Measurements from ENCODE around the gene CAMK2D.

The CAMK2D gene

GRCh38 chr4:113522433-113522832 is 239.1 kb downstream of the CAMK2D start:
- Histone ChIP-seq H3K79me1 (ENCODE audit: low read length) (no peaks in the 10 kb centered on the region), H2AFZ (ENCODE audit: insufficient read depth, low read length, poor library complexity) (no peak overlapping the region), H3K14ac (ENCODE audit: low read length) (no peak overlapping the region), H3K9ac (ENCODE audit: low read length) (no peak overlapping the region), H4K91ac (ENCODE audit: low read depth, low read length) (no peak overlapping the region), H2BK120ac (ENCODE audit: insufficient read depth, low read length, poor library complexity) (no peak overlapping the region), H4K12ac (ENCODE audit: low read depth, low read length) (no peak overlapping the region), H4K8ac (ENCODE audit: low read depth, low read length) (no peak overlapping the region), H3K27ac (ENCODE audit: low read depth, low read length) (no peak overlapping the region), H3K79me2 (ENCODE audit: control insufficient read depth, insufficient read depth, low read length, poor library complexity) (no peaks in the 10 kb centered on the region), H3K36me3 (ENCODE audit: control insufficient read depth in 1 of 2, insufficient read depth in 2 of 2, low read length in 2 of 2) (peaks cover 0 to 1% of the 10 kb centered on the region in 2 experiments), H3K23ac (ENCODE audit: low read length) (no peak overlapping the region), H3K4ac (ENCODE audit: low read depth, low read length) (no peak overlapping the region), H3K18ac (ENCODE audit: low read length) (no peak overlapping the region), H2AK5ac (ENCODE audit: low read length) (no peak overlapping the region), H2BK12ac (ENCODE audit: low read length) (no peak overlapping the region), H3K4me1 (ENCODE audit: control insufficient read depth in 1 of 2, insufficient read depth in 2 of 2, low read length in 2 of 2) (no peaks in the 10 kb centered on the region), H3K9me3 (ENCODE audit: insufficient read depth, low read depth, low read length) (no peaks in the 10 kb centered on the region), H3K27me3 (ENCODE audit: insufficient read depth, low read length) (no peaks in the 10 kb centered on the region), H3K4me3 (ENCODE audit: low read depth, low read length) (no peak overlapping the region), H3K4me2 (ENCODE audit: low read length) (no peak overlapping the region), H2BK5ac (ENCODE audit: low read depth, low read length, poor library complexity) (no peak overlapping the region)
- no CpG with 5 or more reads among the region's 2 CpGs for WGBS (ENCODE audit: extremely low coverage, insufficient coverage, insufficient read length)
- DNase-seq: no peak

DNA sequence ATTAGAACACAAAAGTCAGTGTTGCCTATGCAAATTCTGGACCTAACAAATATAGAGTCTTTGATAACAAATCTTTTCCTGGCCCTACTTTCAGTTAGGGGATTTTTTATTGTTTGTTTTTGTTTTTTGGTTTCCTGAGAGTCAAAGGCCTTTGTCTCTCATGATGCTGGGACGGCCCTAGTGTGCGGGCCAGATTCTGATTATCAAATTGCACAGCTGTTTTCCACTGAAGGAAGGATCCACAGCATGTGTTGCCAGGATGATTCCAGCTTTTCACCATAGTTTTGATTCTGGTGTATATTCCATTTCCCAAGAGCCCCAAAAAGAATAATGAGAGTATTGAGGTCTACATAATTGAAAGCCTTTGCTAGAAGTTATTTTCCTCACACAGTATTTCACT is 248.2 kb downstream of the CAMK2D start:
- Histone ChIP-seq H3K4me2 (ENCODE audit: low read length) (no peak overlapping the region), H3K27ac (ENCODE audit: low read depth, low read length) (no peak overlapping the region), H4K12ac (ENCODE audit: low read depth, low read length) (no peak overlapping the region), H2AK5ac (ENCODE audit: low read length) (no peak overlapping the region), H3K4me1 (ENCODE audit: control insufficient read depth in 1 of 2, insufficient read depth in 2 of 2, low read length in 2 of 2) (no peaks in the 10 kb centered on the region), H2BK120ac (ENCODE audit: insufficient read depth, low read length, poor library complexity) (no peak overlapping the region), H4K91ac (ENCODE audit: low read depth, low read length) (no peak overlapping the region), H3K4me3 (ENCODE audit: low read depth, low read length) (no peak overlapping the region), H3K27me3 (ENCODE audit: insufficient read depth, low read length) (no peaks in the 10 kb centered on the region), H3K79me2 (ENCODE audit: control insufficient read depth, insufficient read depth, low read length, poor library complexity) (no peaks in the 10 kb centered on the region), H2AFZ (ENCODE audit: insufficient read depth, low read length, poor library complexity) (no peak overlapping the region), H3K9me3 (ENCODE audit: insufficient read depth, low read depth, low read length) (no peaks in the 10 kb centered on the region), H3K4ac (ENCODE audit: low read depth, low read length) (no peak overlapping the region), H3K18ac (ENCODE audit: low read length) (no peak overlapping the region), H3K14ac (ENCODE audit: low read length) (no peak overlapping the region), H3K23ac (ENCODE audit: low read length) (no peak overlapping the region), H2BK12ac (ENCODE audit: low read length) (no peak overlapping the region), H3K9ac (ENCODE audit: low read length) (no peak overlapping the region), H2BK5ac (ENCODE audit: low read depth, low read length, poor library complexity) (no peak overlapping the region), H4K8ac (ENCODE audit: low read depth, low read length) (no peak overlapping the region), H3K36me3 (ENCODE audit: control insufficient read depth in 1 of 2, insufficient read depth in 2 of 2, low read length in 2 of 2) (peaks cover 4 to 6% of the 10 kb centered on the region in 2 experiments), H3K79me1 (ENCODE audit: low read length) (no peaks in the 10 kb centered on the region)
- no CpG with 5 or more reads among the region's 2 CpGs for WGBS (ENCODE audit: extremely low coverage, insufficient coverage, insufficient read length)
- no peak for DNase-seq

DNA sequence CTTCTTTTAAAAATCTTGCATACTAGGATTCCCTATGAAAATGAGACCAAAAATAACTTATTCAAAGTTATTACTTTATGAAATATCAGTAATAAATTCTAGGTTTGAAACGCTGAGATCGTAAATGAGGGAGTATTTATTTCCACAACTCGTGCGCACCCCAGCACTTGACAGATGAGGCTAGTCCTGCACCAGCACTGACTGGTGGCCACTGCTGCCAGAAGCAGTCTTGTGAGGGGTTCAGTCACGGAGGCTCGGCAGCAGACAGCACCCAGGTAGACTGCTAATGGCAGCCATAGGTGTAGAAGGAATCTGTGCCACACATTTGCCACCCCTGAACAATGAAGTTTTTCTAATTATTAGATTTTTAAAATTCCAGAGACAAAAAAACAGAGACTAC is 248.7 kb downstream of the CAMK2D start:
- WGBS (ENCODE audit: extremely low coverage, insufficient coverage, insufficient read length): no CpG with 5 or more reads among the region's 6 CpGs
- no peak for DNase-seq
- no peak overlapping the region for H2AK5ac ChIP-seq (ENCODE audit: low read length)
- no peak overlapping the region for H3K4me3 ChIP-seq (ENCODE audit: low read depth, low read length)
- no peak overlapping the region for H4K12ac ChIP-seq (ENCODE audit: low read depth, low read length)
- H3K9me3 ChIP-seq (ENCODE audit: insufficient read depth, low read depth, low read length): no peaks in the 10 kb centered on the region
- H2BK12ac ChIP-seq (ENCODE audit: low read length): no peak overlapping the region
- no peak overlapping the region for H2BK5ac ChIP-seq (ENCODE audit: low read depth, low read length, poor library complexity)
- H3K14ac ChIP-seq (ENCODE audit: low read length): no peak overlapping the region
- H3K18ac ChIP-seq (ENCODE audit: low read length): no peak overlapping the region
- H3K27ac ChIP-seq (ENCODE audit: low read depth, low read length): no peak overlapping the region
- peaks cover 4 to 6% of the 10 kb centered on the region in 2 experiments for H3K36me3 ChIP-seq (ENCODE audit: control insufficient read depth in 1 of 2, insufficient read depth in 2 of 2, low read length in 2 of 2)
- no peak overlapping the region for H4K8ac ChIP-seq (ENCODE audit: low read depth, low read length)
- H3K79me1 ChIP-seq (ENCODE audit: low read length): no peaks in the 10 kb centered on the region
- H3K4ac ChIP-seq (ENCODE audit: low read depth, low read length): no peak overlapping the region
- H3K9ac ChIP-seq (ENCODE audit: low read length): no peak overlapping the region
- H2BK120ac ChIP-seq (ENCODE audit: insufficient read depth, low read length, poor library complexity): no peak overlapping the region
- H4K91ac ChIP-seq (ENCODE audit: low read depth, low read length): no peak overlapping the region
- no peak overlapping the region for H2AFZ ChIP-seq (ENCODE audit: insufficient read depth, low read length, poor library complexity)
- H3K4me1 ChIP-seq (ENCODE audit: control insufficient read depth in 1 of 2, insufficient read depth in 2 of 2, low read length in 2 of 2): no peaks in the 10 kb centered on the region
- H3K4me2 ChIP-seq (ENCODE audit: low read length): no peak overlapping the region
- H3K23ac ChIP-seq (ENCODE audit: low read length): no peak overlapping the region
- no peaks in the 10 kb centered on the region for H3K79me2 ChIP-seq (ENCODE audit: control insufficient read depth, insufficient read depth, low read length, poor library complexity)
- H3K27me3 ChIP-seq (ENCODE audit: insufficient read depth, low read length): no peaks in the 10 kb centered on the region

DNA sequence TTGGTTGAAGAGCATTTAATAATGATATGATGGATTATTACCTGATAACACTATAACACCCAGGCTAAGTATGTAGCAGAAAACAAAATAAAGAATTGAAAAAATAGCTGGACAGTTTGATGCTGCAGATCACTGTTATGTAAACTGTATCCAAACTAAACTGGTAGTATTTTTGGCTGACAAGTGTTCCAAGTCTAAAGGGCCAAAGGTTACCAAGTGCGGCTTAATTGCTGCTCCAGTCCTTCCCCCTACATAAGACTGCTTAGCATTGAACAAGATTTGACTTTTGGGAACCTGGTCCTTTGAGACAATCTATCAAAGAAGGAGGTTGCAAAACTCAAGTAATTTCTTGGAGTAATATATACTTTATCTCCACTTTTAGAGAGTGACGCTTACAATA is 249.6 kb downstream of the CAMK2D start:
- Histone ChIP-seq H3K4ac (ENCODE audit: low read depth, low read length) (no peak overlapping the region), H3K79me1 (ENCODE audit: low read length) (no peaks in the 10 kb centered on the region), H3K23ac (ENCODE audit: low read length) (no peak overlapping the region), H4K8ac (ENCODE audit: low read depth, low read length) (no peak overlapping the region), H3K18ac (ENCODE audit: low read length) (no peak overlapping the region), H4K12ac (ENCODE audit: low read depth, low read length) (no peak overlapping the region), H2BK5ac (ENCODE audit: low read depth, low read length, poor library complexity) (no peak overlapping the region), H2AK5ac (ENCODE audit: low read length) (no peak overlapping the region), H3K27ac (ENCODE audit: low read depth, low read length) (no peak overlapping the region), H3K4me1 (ENCODE audit: control insufficient read depth in 1 of 2, insufficient read depth in 2 of 2, low read length in 2 of 2) (no peaks in the 10 kb centered on the region), H3K36me3 (ENCODE audit: control insufficient read depth in 1 of 2, insufficient read depth in 2 of 2, low read length in 2 of 2) (peaks cover 6 to 7% of the 10 kb centered on the region in 2 experiments), H3K4me3 (ENCODE audit: low read depth, low read length) (no peak overlapping the region), H3K27me3 (ENCODE audit: insufficient read depth, low read length) (no peaks in the 10 kb centered on the region), H3K9me3 (ENCODE audit: insufficient read depth, low read depth, low read length) (no peaks in the 10 kb centered on the region), H2BK120ac (ENCODE audit: insufficient read depth, low read length, poor library complexity) (no peak overlapping the region), H2AFZ (ENCODE audit: insufficient read depth, low read length, poor library complexity) (no peak overlapping the region), H2BK12ac (ENCODE audit: low read length) (no peak overlapping the region), H3K4me2 (ENCODE audit: low read length) (no peak overlapping the region), H4K91ac (ENCODE audit: low read depth, low read length) (no peak overlapping the region), H3K9ac (ENCODE audit: low read length) (no peak overlapping the region), H3K79me2 (ENCODE audit: control insufficient read depth, insufficient read depth, low read length, poor library complexity) (no peaks in the 10 kb centered on the region), H3K14ac (ENCODE audit: low read length) (no peak overlapping the region)
- no CpG with 5 or more reads among the region's 2 CpGs for WGBS (ENCODE audit: extremely low coverage, insufficient coverage, insufficient read length)
- DNase-seq: no peak

Data from trophoblast cell (in vitro differentiated cells and primary cell).